VCaP (cell line): ENCODE data around the gene DACH2.

Experiments used
- H3K27ac ChIP-seq: fragments of 450-650 bp; 2 replicates; pipeline ENCODE4 v1.5.1; 2017
- CTCF ChIP-seq: fragments of 450-650 bp; conservative IDR thresholded peaks from 2 replicates; pipeline ENCODE4 v1.5.1; 2017; ENCODE audit warnings: mild to moderate bottlenecking, moderate library complexity

Gene DACH2

DNA sequence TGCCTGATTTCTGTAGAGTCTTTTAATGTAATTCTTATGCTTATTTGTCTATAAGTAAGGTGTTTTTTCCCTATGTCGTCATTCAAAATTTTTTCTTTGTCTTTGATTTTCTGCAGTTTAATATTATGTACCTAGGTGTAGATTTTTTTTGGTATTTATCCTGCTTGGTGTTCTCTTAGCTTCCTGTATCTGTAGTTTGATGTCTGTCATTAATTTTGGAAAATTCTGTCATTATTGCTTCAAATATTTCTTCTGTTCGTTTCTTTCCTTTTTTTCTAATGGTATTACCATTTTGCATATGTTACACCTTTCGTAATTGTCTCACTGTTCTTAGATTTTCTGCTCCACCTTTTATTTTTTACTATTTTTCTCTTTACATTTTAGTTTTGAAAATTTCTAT, 696.9 kb downstream of the DACH2 start:
- TF ChIP-seq CTCF: no peak
- H3K27ac ChIP-seq: no peak overlapping the region
